Upper lobe of left lung (tissue), 6 donors: ENCODE results near the gene PRR29. TPM values are rescaled to one million over a fixed set of nuclear protein-coding genes. Genes with fewer than 3 reads are reported as not detected.

Source experiments
- ATAC-seq, 2 donors: fragments of 200-7000 bp; cut with Tn5 transposase; one replicate each; pipeline ENCODE4 v1.9.1; 2022; ENCODE audit warnings: mild to moderate bottlenecking in 2 of 2, moderate library complexity in 2 of 2; ENCODE audit not compliant: low FRiP score in 2 of 2
- DNase-seq, 2 donors: peaks; one replicate each; pipeline ENCODE4 v3.0.0-alpha.2; 2019 to 2020
- H3K27ac ChIP-seq, 4 donors: fragments of 200-600 bp; sonication (generic); one replicate each; pipeline ENCODE4 v1.5.1; 2016 to 2019
- H3K27me3 ChIP-seq, 4 donors: fragments of 200-600 bp; sonication (generic); one replicate each; pipeline ENCODE4 v1.5.1; 2017 to 2019
- H3K36me3 ChIP-seq, 4 donors: fragments of 200-600 bp; sonication (generic); one replicate each; pipeline ENCODE4 v1.5.1; 2016 to 2019
- H3K4me1 ChIP-seq, 4 donors: fragments of 200-600 bp; sonication (generic); one replicate each; pipeline ENCODE4 v1.5.1; 2018 to 2019
- H3K4me3 ChIP-seq, 4 donors: fragments of 200-600 bp; sonication (generic); one replicate each; pipeline ENCODE4 v1.5.1; 2017 to 2019; ENCODE audit warnings: mild to moderate bottlenecking in 2 of 4, moderate library complexity in 1 of 4
- H3K9me3 ChIP-seq, 4 donors: fragments of 200-600 bp; sonication (generic); one replicate each; pipeline ENCODE4 v1.5.1; 2018 to 2019
- EP300 ChIP-seq, 4 donors: sonication (generic); formaldehyde crosslinking; IDR thresholded peaks; one replicate each; pipeline ENCODE4 v1.5.1; 2017; ENCODE audit warnings: antibody characterized with exemption in 4 of 4, control low read depth in 2 of 4
- POLR2A ChIP-seq, 4 donors: fragments of 450-650 bp; IDR thresholded peaks; one replicate each; pipeline ENCODE4 v1.5.1; 2016 to 2017; ENCODE audit warnings: antibody characterized with exemption in 4 of 4, mild to moderate bottlenecking in 2 of 4
- POLR2AphosphoS5 ChIP-seq, 2 donors: sonication (generic); formaldehyde crosslinking; IDR thresholded peaks; one replicate each; pipeline ENCODE4 v1.5.1; 2017; ENCODE audit warnings: antibody characterized with exemption in 2 of 2
- WGBS, 2 donors: methylation state at CpG; one replicate each; pipeline ENCODE4 v1.1.5; 2017 to 2018; 5-methylcytosine and 5-hydroxymethylcytosine counted together
- total RNA-seq, 6 donors: library from RNA; depleted of rRNA in 4 of 6; stranded (reverse); fragments of >200 nt in 4 of 6; gene quantifications; one replicate each; pipeline versions ENCODE4 v1.1.0 to v1.2.1, GENCODE V29; 2016 to 2021
- TF ChIP-seq, protein P1 (sequence below), 6 experiments: fragments of 450-650 bp in 4 of 6; fragments of 200-600 bp in 2 of 6; sonication (generic) in 2 of 6; IDR thresholded peaks; one replicate each; pipeline ENCODE4 v1.5.1; 2016 to 2019; ENCODE audit warnings: antibody characterized with exemption in 6 of 6
- donor health status: DM: no; HTN: no; CAD: no; lungs with moderate emphysema.
- donor health status: DM: no; HTN: yes; CAD: no; lungs with severe emphysema.

The PRR29 gene
- total RNA-seq, 6 donors from 2014 or later, result 0.97 to 30.1 (median 12.1) TPM

DNA sequence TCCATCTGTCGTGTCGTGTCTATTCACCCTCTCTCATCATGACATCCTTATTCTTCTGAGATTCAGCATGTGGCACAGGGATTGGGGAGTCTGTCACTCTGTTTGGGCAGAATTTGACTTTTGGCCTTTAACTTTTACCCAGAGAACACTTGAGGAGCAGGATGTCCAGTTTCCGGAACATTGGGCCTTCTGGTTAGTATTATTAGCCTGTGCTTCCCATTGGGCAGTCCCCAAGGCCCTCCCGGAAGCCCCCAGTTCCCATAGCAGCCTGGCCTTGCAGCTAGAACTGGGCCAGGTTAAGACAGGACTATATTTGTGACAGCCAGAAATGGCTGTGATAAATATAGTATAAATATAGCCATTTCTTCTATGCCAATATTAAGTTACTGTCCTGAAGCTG is 35.0 kb upstream of the PRR29 start:
- Histone ChIP-seq H3K9me3 (no peaks in the 10 kb centered on the region), H3K36me3 (no peaks in the 10 kb centered on the region), H3K27ac (peak overlapping the region in 3 of 4 donors; percentile 54 to 79 (median 57)), H3K4me3 (no peak overlapping the region), H3K4me1 (peaks cover 9 to 23% (median 16%) of the 10 kb centered on the region in 4 donors), H3K27me3 (no peaks in the 10 kb centered on the region)
- TF ChIP-seq, protein P1, sequence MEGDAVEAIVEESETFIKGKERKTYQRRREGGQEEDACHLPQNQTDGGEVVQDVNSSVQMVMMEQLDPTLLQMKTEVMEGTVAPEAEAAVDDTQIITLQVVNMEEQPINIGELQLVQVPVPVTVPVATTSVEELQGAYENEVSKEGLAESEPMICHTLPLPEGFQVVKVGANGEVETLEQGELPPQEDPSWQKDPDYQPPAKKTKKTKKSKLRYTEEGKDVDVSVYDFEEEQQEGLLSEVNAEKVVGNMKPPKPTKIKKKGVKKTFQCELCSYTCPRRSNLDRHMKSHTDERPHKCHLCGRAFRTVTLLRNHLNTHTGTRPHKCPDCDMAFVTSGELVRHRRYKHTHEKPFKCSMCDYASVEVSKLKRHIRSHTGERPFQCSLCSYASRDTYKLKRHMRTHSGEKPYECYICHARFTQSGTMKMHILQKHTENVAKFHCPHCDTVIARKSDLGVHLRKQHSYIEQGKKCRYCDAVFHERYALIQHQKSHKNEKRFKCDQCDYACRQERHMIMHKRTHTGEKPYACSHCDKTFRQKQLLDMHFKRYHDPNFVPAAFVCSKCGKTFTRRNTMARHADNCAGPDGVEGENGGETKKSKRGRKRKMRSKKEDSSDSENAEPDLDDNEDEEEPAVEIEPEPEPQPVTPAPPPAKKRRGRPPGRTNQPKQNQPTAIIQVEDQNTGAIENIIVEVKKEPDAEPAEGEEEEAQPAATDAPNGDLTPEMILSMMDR (IDR thresholded peaks at IDR 0.05), result no peak
- TF ChIP-seq POLR2AphosphoS5 (IDR thresholded peaks at IDR 0.05), result peak in 1 of 2 donors; percentile 11
- no peak for ATAC-seq
- 77 to 84% methylated on average over 4 of the region's 4 CpGs for WGBS, 2 donors
- no peak for DNase-seq

DNA sequence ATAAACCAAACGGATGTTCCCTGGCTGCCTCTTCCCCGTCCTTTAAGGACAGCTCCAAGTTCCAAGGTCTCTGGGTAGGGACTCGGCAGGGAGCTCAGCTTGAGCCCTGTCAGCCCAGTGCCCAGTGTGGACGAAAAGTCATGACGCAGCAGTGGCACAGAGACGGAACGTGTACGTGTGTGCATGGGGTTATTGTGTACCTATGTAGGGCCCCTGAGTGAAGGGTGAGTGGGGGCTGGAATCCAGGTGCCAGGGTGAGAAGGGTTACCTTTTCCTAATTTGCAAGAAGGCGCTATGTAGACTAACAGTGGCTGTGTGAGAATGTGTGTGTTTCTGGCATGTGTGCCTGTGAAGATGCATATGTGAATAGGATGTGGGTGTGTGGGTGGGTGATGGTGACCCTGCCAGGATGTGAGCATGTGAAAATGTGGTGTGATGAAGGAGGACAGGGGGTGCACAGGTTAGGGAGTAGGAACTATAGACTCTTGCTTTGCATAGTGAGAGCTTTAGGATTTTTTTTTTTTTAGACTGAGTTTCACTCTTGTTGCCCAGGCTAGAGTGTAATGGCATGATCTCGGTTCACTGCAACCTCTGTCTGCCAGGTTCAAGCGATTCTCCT is 31.4 kb upstream of the PRR29 start:
- ATAC-seq (no peak), DNase-seq (no peak)
- no peak overlapping the region for H3K27ac ChIP-seq
- no peak overlapping the region for H3K4me3 ChIP-seq
- H3K36me3 ChIP-seq, result no peaks in the 10 kb centered on the region
- no peaks in the 10 kb centered on the region for H3K27me3 ChIP-seq
- 86 to 88% methylated on average over 11 of the region's 11 CpGs for WGBS, 2 donors
- no peaks in the 10 kb centered on the region for H3K9me3 ChIP-seq
- TF ChIP-seq POLR2A (IDR thresholded peaks at IDR 0.05) (no peak), EP300 (IDR thresholded peaks at IDR 0.05) (no peak), POLR2AphosphoS5 (IDR thresholded peaks at IDR 0.05) (no peak)
- TF ChIP-seq, protein P1 (IDR thresholded peaks at IDR 0.05), result no peak
- peaks cover 3 to 12% (median 8%) of the 10 kb centered on the region in 4 donors for H3K4me1 ChIP-seq

DNA sequence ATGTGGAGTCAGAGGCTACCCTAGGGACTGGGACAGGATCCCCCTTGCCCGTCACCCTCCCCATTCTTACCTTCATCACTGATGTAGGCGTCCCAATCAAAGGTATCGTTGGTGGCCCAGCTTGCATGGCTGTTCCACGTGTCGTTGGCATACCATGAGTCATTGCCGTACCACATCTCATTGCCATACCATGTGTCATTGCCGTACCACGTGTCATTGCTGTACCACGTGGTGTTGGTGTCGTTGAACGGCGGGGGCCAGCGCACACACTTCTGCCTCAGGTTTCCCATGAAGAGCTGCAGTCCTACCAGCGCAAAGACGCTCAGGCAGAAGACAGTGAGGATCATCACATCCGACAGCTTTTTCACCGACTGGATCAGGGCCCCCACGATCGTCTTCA is 30.2 kb upstream of the PRR29 start:
- DNase-seq, result peak in 1 of 2 donors; percentile 45
- H3K27me3 ChIP-seq, result no peaks in the 10 kb centered on the region

DNA sequence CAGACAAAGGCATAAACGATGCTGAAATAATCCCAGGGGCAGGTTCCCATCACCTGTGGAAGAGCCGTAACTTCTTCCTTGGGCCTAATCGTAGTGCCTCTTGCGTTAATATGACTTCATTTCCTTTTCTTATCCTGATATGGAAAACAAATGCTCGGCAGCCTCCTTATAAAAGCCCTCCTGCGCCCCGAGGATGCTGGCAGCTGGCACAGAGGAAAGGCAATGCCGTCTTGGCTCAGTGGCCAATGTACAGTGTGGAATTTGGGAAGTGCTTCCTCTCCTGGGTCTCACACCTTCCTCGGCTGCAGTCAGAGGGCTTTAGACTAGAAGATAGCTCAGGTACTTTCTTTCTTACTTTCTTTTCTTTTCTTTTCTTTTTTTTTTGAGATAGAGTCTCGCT is 28.9 kb upstream of the PRR29 start:
- no peak overlapping the region for H3K27ac ChIP-seq
- H3K36me3 ChIP-seq, result no peaks in the 10 kb centered on the region
- H3K9me3 ChIP-seq, result no peaks in the 10 kb centered on the region
- DNase-seq (no peak), ATAC-seq (no peak)
- WGBS, 2 donors, result 67 to 70% methylated on average over 10 of the region's 10 CpGs
- TF ChIP-seq EP300 (IDR thresholded peaks at IDR 0.05) (no peak), POLR2A (IDR thresholded peaks at IDR 0.05) (no peak), POLR2AphosphoS5 (IDR thresholded peaks at IDR 0.05) (no peak)
- TF ChIP-seq, protein P1 (IDR thresholded peaks at IDR 0.05), result no peak
- no peaks in the 10 kb centered on the region for H3K4me1 ChIP-seq
- H3K27me3 ChIP-seq, result no peaks in the 10 kb centered on the region
- H3K4me3 ChIP-seq, result no peak overlapping the region

More for the DNA sequence above, 30.2 kb upstream of the PRR29 start:
- Histone ChIP-seq H3K27ac (no peak overlapping the region), H3K4me3 (no peak overlapping the region), H3K4me1 (peaks cover 0 to under 1% (median under 1%) of the 10 kb centered on the region in 4 donors), H3K9me3 (no peaks in the 10 kb centered on the region), H3K36me3 (no peaks in the 10 kb centered on the region)
- ATAC-seq, result no peak
- no peak for TF ChIP-seq POLR2AphosphoS5 (IDR thresholded peaks at IDR 0.05)
- no peak for TF ChIP-seq POLR2A (IDR thresholded peaks at IDR 0.05)
- 89 to 94% methylated on average over 13 to 19 of the region's 19 CpGs for WGBS, 2 donors

DNA sequence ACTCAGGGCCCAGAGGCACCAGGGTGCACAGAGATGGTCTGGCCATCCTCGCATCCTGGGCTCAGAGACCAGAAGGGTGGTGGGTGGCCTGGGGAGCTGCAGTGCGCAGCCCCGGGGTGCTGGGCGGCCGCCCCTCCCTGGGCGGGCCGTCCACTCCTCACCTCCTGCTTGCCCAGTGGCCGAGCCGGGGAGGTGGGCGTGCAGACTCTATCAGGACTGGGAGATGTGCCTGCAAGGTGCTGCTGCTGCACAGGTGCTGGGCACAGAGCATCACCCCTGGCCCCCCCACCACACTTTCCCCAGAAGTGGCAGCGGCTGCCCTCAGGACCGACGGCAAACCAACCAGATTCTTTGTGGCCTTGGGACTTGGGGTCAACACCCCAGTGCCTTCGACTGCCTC is 25.4 kb upstream of the PRR29 start, which contains the start of gene SCN4A:
Gene SCN4A (minus strand): TSS at position 123 of the 400 bp plus-strand sequence. CDS start 77 bp downstream, at position 46.
- no peak for ATAC-seq
- Histone ChIP-seq H3K4me3 (no peak within 1 kb of the TSS), H3K4me1 (no peaks in the 10 kb centered on the region), H3K36me3 (no peaks in the 10 kb centered on the region), H3K9me3 (no peaks in the 10 kb centered on the region), H3K27me3 (no peaks in the 10 kb centered on the region), H3K27ac (no peak within 1 kb of the TSS)
- peak in 1 of 2 donors; percentile 67 for DNase-seq
- whole genome bisulfite sequencing, 2 donors, result 97% methylated on average over 14 of the region's 14 CpGs; no CpG with 5 or more reads in 1 of the 2 donors
- TF ChIP-seq POLR2A (IDR thresholded peaks at IDR 0.05), result no peak
- no peak for TF ChIP-seq POLR2AphosphoS5 (IDR thresholded peaks at IDR 0.05)
- no peak for TF ChIP-seq EP300 (IDR thresholded peaks at IDR 0.05)
- TF ChIP-seq, protein P1 (IDR thresholded peaks at IDR 0.05), result no peak
